HEK293T (cell line): ENCODE results near the gene TMEM117.

ENCODE experiments used
- BHLHE40 ChIP-seq: fragments of 450-650 bp; IDR thresholded peaks from 2 replicates; pipeline ENCODE4 v1.6.1; 2016; ENCODE audit warnings: mild to moderate bottlenecking, moderate library complexity, borderline replicate concordance
- CTBP1 ChIP-seq: fragments of 450-650 bp; IDR thresholded peaks from 2 replicates; pipeline ENCODE4 v1.6.1; 2016; ENCODE audit warnings: borderline replicate concordance
- ELF4 ChIP-seq: fragments of 450-650 bp; IDR thresholded peaks from 2 replicates; pipeline ENCODE4 v1.6.1; 2017; ENCODE audit warnings: antibody characterized with exemption
- FOXM1 ChIP-seq: fragments of 450-650 bp; IDR thresholded peaks from 2 replicates; pipeline ENCODE4 v1.6.1; 2017; ENCODE audit warnings: mild to moderate bottlenecking, borderline replicate concordance

DNA sequence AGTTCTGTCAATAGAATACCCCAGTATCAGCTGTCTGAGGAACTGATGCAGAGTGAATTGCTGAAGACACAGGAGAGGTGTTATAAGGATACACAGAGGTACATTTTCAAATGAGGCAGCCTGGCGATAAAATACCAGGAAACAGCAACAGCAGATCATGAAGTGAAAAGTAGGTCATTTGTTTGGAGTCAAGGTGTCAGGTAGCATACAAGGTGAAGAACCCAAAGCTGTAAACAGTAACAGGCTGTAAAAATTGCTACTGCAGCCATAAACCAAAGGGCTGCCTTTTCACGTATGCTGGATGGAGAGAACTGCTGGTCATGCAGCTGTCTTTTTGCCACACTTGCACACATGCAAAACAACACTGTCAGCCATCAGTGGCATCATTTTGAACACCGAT, 20.5 kb upstream of the TMEM117 start:
- TF ChIP-seq CTBP1 = no peak
- no peak for TF ChIP-seq FOXM1
- no peak for TF ChIP-seq BHLHE40
- no peak for TF ChIP-seq ELF4
